ENCODE data around the gene PPP1R37.

The PPP1R37 gene

DNA sequence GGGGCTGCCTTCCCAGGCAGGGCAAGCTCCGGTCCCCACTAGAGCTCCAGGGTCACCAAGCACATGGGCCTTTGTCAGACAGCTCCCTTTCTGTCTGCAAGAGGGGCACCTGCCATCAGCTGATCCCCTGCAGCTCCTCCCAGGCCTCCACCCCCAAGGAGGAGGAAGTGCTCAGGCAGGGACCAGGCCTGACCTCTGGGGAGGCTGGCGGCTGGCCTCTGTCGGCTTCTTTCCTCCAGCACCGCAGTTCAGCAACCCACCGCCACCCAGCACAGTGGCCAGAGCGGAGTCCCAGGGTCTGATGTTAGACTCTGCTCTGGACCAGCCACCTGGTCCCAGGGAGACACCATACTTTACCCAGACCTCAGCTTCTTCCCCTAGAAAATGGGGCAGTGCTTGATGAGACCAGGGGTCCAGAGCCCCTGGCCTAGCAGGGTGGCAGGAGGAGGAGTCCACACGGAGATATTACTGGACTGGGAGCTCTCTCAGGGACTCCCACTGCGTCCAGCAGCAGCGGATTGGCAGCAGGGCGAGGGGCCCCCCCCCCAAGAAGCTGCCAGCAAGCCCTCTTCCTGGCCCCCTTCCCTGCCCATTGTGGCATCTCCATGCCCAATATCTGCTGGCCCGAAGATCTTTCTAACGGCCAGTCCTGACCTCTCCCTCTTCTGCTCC is 43.7 kb downstream of the PPP1R37 start:
- DNase-seq (ENCODE audit: extremely low read depth in 1 of 2, low read depth in 1 of 2) = no peak

DNA sequence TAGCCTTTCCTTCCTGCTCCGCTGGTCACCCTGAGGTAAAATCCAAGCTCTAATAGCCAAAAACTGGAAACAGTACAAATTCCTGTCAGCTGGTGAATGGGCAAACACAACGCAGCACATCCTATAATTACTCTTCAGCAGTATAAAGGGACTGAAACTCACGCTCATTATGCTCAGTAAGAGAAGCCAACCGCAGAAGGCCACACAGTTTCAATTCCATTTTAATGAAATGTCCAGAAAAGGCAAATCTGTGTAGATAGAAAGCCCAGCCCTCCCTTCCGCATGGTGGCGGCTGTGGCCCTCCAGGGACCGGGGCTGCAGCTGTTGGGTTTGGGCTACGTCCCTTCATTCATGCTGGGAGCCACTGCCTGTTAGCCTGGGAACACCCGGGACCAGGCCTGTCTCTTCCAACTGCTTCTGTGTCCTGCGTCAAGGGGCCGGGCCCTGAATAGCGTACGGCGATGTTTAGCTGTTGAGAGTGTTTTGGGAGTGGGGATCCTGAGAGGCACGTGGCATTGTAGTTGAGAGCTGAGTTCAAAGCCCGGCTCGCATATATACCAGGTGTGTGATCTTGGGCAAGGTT is 44.3 kb downstream of the PPP1R37 start:
- DNase-seq (ENCODE audit: extremely low read depth in 1 of 2, low read depth in 1 of 2) = no peak

DNA sequence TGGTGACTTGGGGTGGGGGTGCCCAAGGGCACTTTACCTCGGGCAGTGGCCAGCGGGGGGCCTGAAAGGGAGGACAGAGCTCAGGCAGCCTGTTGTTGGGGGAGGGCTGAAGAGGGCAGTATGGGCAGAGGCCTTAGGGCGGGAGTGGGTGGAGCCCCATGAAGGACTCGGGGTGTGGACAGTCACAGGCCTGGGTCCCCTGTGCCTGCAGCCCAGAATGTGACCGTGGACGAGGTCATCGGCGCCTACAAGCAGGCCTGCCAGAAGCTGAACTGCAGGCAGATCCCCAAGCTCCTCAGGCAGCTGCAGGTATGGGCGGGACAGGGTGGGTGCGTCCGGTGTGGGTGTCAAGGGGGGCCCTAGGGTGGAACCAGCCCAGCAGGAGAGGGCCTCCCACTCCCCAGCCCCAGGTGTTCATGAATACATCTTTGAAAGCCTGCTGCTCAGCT is 45.3 kb downstream of the PPP1R37 start:
- DNase-seq (ENCODE audit: extremely low read depth in 1 of 2, low read depth in 1 of 2) = no peak

DNA sequence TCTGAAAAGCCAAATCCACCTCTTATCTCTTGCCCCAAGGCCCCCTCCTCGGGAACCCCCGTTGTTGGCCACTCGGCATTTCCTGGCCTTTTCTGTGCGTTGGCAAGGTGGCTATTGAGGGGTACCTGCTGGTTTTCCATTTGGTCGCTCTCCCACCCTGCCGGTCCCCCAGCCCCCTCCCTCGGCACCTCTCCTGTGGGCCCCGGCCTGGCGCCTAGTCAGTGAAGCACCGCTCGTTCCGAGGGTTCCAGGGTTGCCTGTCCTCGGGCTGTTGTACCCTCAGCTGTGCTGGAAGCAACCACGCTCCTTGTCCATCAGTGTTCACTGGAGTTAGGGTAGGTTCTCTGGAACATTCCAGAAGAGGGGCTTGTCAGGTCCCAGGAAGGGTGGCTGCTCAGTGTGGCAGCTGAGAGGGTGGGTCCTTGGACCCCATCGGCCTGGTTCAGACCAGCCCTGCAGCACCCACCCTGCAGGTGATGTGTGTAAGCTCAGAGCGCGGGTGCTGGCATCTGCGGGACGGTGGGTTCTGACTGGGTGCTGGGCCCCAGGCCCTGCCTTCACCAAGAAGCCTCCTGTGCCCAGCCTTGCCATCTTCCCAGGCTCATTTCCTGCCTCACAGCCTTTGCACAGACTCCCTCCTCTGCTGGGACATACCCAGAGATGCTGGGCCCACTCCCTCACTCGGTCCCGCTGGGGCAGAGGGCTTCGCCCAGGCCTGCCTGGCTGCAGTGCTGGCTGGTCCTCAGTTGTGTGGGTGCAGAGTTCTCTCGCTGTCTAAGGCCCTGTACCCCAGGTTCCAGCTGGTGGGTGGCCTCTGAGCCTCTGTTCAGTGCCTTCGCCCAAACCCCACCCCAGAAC is 46.5 kb downstream of the PPP1R37 start:
- DNase-seq (ENCODE audit: extremely low read depth in 1 of 2, low read depth in 1 of 2) = no peak

DNA sequence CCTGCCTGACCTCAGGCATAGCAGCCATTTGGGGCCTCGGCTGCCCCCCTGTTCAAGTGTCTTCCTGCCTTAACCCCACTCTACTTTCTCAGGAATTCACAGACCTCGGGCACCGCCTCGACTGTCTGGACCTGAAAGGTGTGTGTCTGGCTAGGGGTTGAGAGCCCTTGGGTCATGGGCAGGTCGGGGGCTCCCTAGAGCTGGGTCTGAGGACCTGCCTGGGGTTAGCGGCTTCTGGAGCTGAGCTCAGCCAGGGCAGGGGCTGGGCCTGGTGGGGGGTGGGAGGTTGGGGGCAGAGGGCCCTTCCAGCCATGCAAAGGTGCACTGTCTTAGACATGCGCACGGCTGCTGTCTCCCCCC is 47.1 kb downstream of the PPP1R37 start:
- DNase-seq (ENCODE audit: extremely low read depth in 1 of 2, low read depth in 1 of 2) = no peak

DNA sequence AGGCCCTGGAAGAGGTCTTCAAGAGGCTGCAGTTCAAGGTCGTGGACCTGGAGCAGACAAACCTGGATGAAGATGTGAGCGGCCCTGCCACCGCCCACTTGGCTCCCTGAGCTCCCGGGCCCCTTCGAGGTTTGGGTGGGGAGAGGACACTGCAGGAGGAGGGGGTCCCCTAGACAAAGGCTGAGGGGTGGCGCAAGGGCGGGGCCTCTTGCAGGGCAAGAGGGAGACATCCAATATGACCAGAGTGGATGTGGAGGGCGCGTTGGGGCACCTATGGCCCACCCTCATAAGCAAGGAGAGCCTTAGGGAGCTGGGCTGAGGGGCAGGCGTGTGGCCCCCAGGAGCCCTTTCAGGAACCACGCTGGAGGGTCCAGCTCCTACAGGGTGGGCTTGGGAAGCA is 47.6 kb downstream of the PPP1R37 start:
- DNase-seq (ENCODE audit: extremely low read depth in 1 of 2, low read depth in 1 of 2) = no peak

DNA sequence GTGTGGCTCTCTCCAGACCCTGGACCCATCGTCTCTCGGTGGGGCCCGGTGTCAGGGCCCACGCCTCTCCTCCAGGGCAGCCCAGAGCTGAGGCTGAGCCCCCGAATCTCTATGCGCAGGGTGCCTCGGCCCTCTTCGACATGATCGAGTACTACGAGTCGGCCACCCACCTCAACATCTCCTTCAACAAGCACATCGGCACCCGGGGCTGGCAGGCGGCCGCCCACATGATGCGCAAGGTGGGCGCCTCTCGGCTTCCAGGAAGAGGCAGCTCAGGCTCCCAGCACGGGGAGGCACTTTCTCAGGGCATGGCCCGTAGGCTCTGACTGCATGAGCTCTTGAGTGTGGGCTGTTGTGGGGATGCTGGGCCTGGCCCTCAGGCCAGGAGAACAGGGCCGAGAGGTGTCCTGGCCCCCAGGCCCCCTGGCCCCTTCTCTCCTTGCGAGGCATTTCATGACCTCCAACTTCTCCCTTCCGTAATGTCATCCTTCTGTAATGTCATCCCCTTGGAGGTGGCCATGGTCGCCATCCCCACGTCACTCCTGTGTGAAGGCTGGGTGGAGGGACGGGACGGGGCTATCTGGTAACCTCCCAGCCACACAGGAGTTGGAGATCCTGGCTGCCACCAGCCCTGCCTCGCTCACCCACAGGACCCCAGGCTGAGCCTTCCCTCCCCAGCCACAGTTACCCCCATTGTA is 48.4 kb downstream of the PPP1R37 start:
- no peak for DNase-seq (ENCODE audit: extremely low read depth in 1 of 2, low read depth in 1 of 2)

DNA sequence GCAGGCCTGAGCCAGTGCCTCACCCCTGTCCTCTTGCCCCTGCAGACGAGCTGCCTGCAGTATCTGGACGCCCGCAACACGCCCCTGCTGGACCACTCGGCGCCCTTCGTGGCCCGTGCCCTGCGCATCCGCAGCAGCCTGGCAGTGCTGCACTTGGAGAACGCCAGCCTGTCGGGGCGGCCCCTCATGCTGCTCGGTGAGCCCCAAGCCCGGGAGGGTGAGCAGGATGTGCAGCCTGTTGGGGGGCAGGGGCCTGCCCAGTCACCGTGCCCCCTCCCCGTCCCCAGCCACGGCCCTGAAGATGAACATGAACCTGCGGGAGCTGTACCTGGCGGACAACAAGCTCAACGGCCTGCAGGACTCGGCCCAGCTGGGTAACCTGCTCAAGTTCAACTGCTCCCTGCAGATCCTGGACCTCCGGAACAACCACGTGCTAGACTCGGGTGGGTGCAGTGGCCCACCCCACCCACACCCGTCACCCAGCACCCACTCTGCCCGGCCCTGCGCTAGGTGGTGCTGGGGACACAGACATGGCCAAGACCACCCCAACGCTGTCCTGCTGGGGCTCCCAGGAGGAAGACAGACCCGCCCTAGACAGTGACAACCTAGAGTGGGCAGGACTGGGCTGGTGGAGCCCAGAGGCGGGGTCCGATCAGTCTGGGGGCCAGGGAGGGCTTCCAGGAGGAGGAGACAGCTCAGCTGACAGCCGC is 49.2 kb downstream of the PPP1R37 start:
- no peak for DNase-seq (ENCODE audit: extremely low read depth in 1 of 2, low read depth in 1 of 2)

DNA sequence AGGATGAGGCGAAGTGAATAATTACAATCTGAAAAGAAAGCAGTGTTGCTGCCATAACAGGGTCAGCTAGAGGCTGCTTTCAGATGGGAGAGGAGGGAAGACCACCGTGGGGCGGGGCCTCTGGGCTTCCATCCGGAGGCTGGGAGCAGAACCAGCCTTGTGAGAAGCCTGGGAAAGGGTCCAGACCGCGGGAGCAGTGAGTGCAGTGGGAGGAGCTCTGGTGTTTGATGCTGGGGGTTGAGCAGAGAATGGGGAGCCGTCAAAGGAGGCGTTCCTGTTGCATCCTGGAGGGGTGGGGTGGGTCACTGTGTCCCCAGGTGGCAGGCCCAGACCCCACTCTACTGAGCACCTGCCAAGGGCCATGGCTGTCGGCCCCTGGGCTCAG is 49.7 kb downstream of the PPP1R37 start:
- no peak for DNase-seq (ENCODE audit: extremely low read depth in 1 of 2, low read depth in 1 of 2)

DNA sequence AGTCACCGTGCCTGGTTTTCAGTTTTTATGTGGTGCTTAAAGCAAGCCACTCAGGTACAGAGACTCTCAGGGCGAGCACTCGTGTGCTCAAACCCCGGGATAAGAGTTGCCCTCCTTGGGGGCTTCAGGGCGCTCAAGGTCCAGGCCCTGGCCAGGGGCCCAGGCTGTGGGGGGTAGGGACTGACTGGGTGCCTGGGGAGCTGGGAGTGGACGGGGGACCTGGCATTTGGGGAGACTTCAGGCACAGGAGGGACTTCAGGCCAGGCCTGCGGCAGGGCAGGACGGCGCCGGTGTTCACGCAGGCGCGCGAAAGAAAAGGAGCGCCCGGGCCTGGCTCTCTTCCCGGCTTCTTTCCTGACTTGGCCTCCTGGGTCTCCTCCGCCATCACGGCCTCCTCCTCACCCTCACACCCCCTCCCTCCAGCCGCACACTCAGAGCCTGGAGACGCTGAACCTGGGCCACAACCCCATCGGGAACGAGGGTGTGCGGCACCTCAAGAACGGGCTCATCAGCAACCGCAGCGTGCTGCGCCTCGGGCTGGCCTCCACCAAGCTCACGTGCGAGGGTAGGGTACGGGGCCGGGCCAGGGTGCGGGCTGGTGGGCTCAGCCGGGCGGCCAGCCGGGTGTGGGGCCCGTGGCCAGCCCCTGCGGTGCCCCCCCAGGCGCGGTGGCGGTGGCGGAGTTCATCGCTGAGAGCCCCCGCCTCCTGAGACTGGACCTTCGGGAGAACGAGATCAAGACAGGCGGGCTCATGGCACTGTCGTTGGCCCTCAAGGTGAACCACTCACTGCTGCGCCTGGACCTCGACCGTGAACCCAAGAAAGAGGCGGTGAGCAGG is 51.7 kb downstream of the PPP1R37 start:
- no peak for DNase-seq (ENCODE audit: extremely low read depth in 1 of 2, low read depth in 1 of 2)

DNA sequence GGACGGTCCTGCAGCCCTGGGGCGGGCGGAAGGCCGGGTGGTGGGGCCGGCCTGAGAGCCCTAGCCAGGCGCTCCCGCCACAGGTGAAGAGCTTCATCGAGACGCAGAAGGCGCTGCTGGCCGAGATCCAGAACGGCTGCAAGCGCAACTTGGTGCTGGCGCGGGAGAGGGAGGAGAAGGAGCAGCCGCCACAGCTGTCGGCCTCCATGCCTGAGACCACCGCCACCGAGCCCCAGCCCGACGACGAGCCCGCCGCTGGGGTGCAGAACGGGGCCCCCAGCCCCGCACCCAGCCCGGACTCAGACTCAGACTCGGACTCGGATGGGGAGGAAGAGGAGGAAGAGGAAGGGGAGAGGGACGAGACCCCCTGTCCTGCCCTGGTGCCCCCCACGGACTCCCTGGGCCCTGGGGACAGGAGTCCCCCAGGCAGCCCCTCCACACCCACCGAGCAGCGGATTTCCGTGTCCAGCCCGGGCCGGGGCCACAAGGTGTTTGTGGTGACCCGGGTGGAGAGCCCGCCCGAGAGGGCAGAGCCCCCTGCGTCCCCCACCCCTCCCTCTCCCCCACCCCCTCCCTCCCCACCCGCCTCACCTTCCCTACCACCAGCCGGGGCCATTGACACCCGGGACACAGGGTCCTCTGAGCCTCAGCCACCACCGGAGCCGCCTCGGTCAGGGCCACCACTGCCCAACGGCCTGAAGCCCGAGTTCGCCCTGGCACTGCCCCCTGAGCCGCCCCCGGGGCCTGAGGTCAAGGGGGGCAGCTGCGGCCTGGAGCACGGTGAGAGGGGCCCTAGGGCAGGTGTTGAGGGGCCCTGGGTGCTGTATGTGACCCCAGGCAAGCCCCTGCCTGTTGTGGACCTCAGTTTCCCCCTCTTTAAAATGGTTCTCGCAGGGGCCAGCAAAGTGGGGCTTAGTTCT is 52.6 kb downstream of the PPP1R37 start:
- no peak for DNase-seq (ENCODE audit: extremely low read depth in 1 of 2, low read depth in 1 of 2)

DNA sequence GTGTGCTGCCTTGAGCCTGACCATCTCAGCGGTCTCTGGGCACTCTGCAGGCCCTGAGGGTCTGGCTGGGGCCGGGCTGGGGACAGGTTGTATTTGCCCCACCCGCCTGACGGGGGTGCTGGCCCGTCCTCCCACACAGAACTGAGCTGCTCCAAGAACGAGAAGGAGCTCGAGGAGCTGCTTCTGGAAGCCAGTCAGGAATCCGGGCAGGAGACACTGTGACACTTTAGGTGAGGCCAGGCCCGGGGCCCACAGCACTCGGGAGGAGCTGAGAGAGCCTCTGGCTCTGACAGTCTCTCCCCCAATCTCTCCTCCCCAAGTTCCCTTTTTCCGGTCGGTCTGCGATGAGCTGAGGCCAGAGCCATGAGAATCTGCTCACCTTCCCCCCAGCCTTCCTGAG is 53.3 kb downstream of the PPP1R37 start:
- DNase-seq (ENCODE audit: extremely low read depth in 1 of 2, low read depth in 1 of 2) = no peak

DNA sequence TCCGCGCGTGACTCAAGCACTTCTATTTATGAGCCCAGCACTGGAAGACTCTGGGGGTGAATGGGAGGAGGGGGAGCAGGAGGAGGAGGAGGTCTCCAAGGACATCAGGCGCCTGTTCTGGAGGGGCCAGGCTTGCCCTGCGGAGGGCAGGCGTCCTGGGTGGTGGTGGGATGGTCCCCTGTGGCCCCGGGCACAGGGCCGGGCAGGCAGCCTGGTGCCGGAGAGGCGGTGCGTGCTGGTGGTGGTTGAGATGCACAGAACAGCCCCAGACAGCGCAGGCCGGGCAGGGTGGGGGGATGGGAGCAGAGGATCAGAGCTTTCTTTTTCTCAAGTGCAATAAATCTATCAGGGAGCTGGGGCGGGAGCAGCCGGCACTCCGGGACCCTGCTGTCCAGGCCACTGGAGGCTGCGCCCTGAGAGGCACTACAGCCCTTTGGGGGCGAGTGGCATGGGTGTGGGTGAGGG is 53.8 kb downstream of the PPP1R37 start:
- DNase-seq (ENCODE audit: extremely low read depth in 1 of 2, low read depth in 1 of 2) = no peak

DNA sequence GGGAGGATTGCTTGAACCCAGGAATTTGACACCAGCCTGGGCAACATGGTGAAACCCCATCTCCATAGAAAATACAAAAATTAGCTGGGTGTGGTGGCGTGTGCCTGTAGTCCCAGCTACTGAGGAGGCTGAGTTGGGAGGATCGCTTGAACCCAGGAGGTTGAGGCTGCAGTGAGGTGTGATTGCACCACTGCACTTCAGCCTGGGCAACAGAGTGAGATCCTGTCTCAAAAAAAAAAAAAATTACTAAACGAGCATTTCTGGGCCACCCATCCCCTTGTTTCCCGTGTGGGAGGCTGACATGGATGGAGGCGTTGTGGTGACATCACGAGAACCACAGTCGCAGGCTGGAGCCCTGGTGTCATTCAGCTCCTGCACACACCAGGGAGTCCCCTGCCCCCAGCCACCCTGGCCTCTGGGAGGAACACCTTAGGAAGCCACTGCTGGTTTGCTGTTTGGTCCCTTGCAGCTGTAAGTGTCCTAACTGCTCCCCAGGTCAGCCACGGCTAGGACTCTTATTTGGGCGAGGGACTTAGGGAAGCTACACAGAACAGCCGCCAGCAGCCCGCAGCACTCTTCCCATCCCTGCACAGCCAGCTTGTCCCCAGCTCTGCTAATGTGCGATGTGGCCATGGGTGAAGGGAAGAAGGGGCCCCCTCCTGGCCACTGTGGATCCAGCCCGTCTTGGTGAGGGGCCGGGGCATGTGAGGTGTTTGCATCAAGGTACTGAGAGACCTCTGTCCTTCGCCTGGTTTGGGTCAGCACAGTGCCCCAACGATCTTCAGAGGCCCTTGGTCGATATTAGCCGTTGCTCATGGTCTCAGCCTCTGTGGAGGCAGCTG is 55.1 kb downstream of the PPP1R37 start:
- no peak for DNase-seq (ENCODE audit: extremely low read depth in 1 of 2, low read depth in 1 of 2)

DNA sequence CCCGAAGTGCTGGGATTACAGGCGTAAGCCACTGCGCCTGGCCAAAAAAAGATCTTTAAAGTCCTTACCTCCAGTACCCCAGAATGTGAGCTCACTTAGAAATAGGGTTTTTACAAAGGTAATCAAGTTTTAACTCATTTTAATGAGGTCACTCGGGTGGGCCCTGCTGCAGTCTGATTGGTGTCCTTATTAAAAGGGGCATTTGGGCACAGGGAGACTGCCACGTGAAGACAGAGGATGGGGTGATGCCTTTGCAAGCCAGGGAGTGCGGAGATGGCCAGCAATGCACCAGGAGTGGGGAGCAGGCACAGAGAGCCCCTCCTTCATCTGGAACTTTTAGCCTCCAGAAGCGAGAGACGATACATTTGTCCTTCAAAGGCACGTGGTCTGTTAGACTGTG is 56.1 kb downstream of the PPP1R37 start:
- no peak for DNase-seq (ENCODE audit: extremely low read depth in 1 of 2, low read depth in 1 of 2)

DNA sequence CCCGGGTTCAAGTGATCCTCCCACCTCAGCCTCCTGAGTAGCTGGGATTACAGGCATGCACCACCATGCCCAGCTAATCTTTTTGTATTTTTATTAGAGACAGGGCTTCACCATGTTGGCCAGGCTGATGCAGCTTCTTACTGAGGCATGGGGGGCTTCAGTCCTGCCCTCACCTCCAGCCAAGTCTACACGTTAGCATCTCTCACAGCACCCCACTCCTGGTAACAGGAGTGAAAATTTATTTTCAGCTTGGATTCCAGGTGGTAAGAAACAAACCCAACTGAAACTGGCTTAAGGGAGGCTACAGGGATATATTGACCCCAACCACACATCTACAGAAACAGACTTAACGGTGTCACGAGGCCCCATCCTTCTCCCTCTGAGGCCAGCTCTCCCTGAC is 57.2 kb downstream of the PPP1R37 start:
- DNase-seq (ENCODE audit: extremely low read depth in 1 of 2, low read depth in 1 of 2) = no peak

DNA sequence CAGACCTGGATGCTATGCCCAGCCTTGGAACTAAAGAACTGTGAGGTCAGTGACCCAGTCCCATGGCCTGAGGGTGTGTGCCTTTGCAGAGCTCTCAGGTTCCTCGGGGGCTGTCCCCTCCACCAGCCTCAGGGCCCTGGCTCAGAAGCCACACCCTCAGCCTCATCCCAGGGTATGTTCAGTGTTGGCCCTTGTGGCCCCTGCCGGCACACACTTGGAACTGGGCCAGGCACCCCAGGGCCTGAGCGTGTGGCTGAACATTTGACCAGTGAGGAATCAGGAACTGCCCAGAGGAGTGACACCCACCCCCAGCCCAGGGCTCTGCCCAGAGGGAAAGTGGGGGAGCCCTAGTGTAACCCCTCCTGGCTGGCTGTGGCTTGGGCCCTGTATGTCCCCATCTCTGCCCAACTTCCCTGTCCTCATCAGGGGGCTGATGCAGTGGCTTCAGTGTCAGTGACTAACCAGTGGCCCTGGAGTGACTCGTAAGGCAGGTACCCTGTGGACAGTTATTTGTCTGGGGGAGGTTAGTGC is 57.8 kb downstream of the PPP1R37 start:
- no peak for DNase-seq (ENCODE audit: extremely low read depth in 1 of 2, low read depth in 1 of 2)

DNA sequence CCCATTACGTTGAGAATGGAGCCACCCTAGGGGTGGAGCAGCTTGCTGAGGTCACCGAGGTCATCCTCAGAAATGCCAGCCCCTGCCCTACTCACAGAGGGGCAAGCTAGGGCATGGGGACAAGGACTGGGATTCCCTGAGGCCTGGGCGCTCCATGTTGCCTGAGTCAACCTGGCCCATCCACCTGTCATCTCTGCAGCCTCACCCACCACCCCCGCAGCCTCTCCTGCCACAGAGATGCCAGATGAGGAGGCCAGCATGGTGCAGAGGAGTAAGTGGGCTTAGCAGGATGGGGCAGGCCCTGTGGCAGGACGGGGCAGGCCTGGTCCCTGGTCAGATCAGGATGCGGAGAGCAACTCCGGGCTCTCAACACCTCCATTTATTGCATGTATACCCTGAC is 58.3 kb downstream of the PPP1R37 start:
- no peak for DNase-seq (ENCODE audit: extremely low read depth in 1 of 2, low read depth in 1 of 2)

Data from stimulated activated CD8-positive, alpha-beta memory T cell treated with anti-CD3 and anti-CD28 coated beads, Interleukin-7, amount 100 ng/mL, for 48 hours (primary cell).